ENCODE results near the gene TSHB.

Gene TSHB

GRCh38 chr1:115062542-115063004 lies 32.9 kb downstream of the TSHB start:
- no peak for DNase-seq

- no peak for DNase-seq
Measured at GRCh38 chr1:115063228-115063901, 33.7 kb downstream of the TSHB start.

GRCh38 chr1:115064461-115064860 lies 34.8 kb downstream of the TSHB start:
- DNase-seq, result no peak

- no peak for DNase-seq
Measured at GRCh38 chr1:115065021-115065420, 35.4 kb downstream of the TSHB start.

GRCh38 chr1:115067161-115067859 lies 37.7 kb downstream of the TSHB start:
- no peak for DNase-seq

- no peak for DNase-seq
Measured at GRCh38 chr1:115068826-115069585, 39.4 kb downstream of the TSHB start.

- no peak for DNase-seq
Measured at GRCh38 chr1:115069659-115070308, 40.2 kb downstream of the TSHB start.

GRCh38 chr1:115071012-115071664 lies 41.5 kb downstream of the TSHB start:
- DNase-seq, result no peak

GRCh38 chr1:115073298-115074087 lies 43.9 kb downstream of the TSHB start:
- DNase-seq, result no peak

GRCh38 chr1:115074839-115075534 lies 45.4 kb downstream of the TSHB start:
- no peak for DNase-seq

GRCh38 chr1:115076384-115076915 lies 46.8 kb downstream of the TSHB start:
- DNase-seq, result no peak

- DNase-seq, result no peak
Measured at GRCh38 chr1:115077286-115077983, 47.8 kb downstream of the TSHB start.

GRCh38 chr1:115077984-115078330 lies 48.3 kb downstream of the TSHB start:
- no peak for DNase-seq

GRCh38 chr1:115078708-115079107 lies 49.1 kb downstream of the TSHB start:
- no peak for DNase-seq

GRCh38 chr1:115082949-115083348 lies 53.3 kb downstream of the TSHB start:
- DNase-seq, result no peak
